Testis (tissue), 2 donors: ENCODE measurements around the gene OPN3.

ENCODE experiments used
- POLR2A ChIP-seq: fragments of 450-650 bp; IDR thresholded peaks from one replicate; pipeline ENCODE4 v1.6.1; 2017; ENCODE audit warnings: antibody characterized with exemption, mild to moderate bottlenecking, moderate library complexity
- TF ChIP-seq, protein P1 (sequence below), 3 experiments: fragments of 450-650 bp in 2 of 3; fragments of 200-600 bp in 1 of 3; sonication (generic) in 1 of 3; IDR thresholded peaks; one replicate each; pipeline ENCODE4 v1.5.1; 2016 to 2019; ENCODE audit warnings: antibody characterized with exemption in 3 of 3, mild to moderate bottlenecking in 2 of 3, moderate library complexity in 1 of 3

DNA sequence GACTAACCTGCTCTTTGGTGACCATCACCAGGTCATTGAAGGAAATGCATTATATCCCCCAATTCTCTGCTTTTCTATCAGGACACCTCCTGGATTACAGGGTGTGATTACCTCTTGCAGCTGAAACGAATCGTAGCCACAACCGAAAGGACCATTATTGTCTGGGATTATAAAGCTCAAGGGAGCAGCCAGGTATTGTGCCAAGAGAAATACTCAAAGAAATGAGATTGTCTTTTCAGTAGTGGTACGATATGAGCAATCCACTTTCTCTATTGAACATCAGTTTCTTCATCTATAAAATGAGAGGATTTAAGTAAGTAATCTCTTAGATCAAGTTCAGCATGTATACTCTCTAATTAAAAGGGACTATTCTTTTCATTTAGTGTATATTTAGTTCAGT lies 39.2 kb upstream of the OPN3 start:
- TF ChIP-seq POLR2A, result no peak
- TF ChIP-seq, protein P1, sequence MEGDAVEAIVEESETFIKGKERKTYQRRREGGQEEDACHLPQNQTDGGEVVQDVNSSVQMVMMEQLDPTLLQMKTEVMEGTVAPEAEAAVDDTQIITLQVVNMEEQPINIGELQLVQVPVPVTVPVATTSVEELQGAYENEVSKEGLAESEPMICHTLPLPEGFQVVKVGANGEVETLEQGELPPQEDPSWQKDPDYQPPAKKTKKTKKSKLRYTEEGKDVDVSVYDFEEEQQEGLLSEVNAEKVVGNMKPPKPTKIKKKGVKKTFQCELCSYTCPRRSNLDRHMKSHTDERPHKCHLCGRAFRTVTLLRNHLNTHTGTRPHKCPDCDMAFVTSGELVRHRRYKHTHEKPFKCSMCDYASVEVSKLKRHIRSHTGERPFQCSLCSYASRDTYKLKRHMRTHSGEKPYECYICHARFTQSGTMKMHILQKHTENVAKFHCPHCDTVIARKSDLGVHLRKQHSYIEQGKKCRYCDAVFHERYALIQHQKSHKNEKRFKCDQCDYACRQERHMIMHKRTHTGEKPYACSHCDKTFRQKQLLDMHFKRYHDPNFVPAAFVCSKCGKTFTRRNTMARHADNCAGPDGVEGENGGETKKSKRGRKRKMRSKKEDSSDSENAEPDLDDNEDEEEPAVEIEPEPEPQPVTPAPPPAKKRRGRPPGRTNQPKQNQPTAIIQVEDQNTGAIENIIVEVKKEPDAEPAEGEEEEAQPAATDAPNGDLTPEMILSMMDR (IDR thresholded peaks at IDR 0.05), result no peak
